Measurements from ENCODE around the gene NUDCD2.
A peak's percentile ranks its signal among the peaks of the same experiment; 100 is the strongest.

Gene NUDCD2

DNA sequence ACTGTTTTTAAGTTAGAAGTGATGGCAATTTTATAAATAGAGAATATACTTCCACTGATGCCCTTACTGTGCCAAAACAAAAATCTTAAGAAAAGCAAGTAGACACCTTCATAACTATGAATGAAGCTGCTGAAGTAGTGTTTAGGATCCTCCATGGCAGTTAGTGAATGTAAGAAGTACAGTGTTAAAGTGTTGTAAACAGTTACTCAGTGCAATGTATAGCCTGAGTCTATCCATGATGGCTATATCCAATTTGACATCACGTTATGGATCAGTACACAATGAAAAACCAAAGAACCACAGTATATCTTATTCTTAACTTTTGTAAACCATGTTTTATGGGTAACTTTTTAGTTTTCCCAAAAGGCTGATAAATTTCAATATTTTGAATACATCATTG, 15.4 kb downstream of the NUDCD2 start:
- no peak for DNase-seq (ENCODE audit: low read depth)
- TF ChIP-seq, protein P1, sequence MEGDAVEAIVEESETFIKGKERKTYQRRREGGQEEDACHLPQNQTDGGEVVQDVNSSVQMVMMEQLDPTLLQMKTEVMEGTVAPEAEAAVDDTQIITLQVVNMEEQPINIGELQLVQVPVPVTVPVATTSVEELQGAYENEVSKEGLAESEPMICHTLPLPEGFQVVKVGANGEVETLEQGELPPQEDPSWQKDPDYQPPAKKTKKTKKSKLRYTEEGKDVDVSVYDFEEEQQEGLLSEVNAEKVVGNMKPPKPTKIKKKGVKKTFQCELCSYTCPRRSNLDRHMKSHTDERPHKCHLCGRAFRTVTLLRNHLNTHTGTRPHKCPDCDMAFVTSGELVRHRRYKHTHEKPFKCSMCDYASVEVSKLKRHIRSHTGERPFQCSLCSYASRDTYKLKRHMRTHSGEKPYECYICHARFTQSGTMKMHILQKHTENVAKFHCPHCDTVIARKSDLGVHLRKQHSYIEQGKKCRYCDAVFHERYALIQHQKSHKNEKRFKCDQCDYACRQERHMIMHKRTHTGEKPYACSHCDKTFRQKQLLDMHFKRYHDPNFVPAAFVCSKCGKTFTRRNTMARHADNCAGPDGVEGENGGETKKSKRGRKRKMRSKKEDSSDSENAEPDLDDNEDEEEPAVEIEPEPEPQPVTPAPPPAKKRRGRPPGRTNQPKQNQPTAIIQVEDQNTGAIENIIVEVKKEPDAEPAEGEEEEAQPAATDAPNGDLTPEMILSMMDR (conservative IDR thresholded peaks at IDR 0.05; ENCODE audit: low read depth, low read length), result no peak
- no peak overlapping the region for H3K4me3 ChIP-seq (ENCODE audit: low read length)

DNA sequence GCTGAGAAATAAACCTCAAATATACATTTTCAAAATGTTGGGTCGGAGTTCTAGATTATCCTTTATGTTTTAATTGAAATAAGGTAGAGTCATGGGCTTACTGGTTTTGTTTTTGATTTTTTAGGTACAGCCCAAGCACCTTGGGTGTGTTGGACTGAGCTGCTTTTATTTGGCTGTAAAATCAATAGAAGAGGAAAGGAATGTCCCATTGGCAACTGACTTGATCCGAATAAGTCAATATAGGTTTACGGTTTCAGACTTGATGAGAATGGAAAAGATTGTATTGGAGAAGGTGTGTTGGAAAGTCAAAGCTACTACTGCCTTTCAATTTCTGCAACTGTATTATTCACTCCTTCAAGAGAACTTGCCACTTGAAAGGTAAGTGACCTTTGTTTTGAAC, 18.9 kb downstream of the NUDCD2 start:
- no peak for DNase-seq (ENCODE audit: low read depth)
- TF ChIP-seq, protein P1 (conservative IDR thresholded peaks at IDR 0.05; ENCODE audit: low read depth, low read length), result no peak
- no peak overlapping the region for H3K4me3 ChIP-seq (ENCODE audit: low read length)

DNA sequence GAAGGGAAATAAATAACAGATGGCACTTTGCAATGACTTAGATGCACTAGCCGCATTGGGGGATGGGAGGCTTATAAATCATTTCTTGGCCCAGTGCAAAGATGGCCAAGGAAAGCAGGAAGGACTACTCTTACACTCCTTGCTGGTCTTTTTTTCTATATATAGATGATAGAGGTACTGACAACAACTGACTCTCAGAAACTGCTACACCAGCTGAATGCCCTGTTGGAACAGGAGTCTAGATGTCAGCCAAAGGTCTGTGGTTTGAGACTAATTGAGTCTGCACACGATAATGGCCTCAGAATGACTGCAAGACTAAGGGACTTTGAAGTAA, 20.8 kb downstream of the NUDCD2 start:
- H3K4me3 ChIP-seq (ENCODE audit: low read length), result peak overlapping the region; percentile 94
- DNase-seq (ENCODE audit: low read depth), result no peak
- TF ChIP-seq, protein P1 (conservative IDR thresholded peaks at IDR 0.05; ENCODE audit: low read depth, low read length), result no peak

DNA sequence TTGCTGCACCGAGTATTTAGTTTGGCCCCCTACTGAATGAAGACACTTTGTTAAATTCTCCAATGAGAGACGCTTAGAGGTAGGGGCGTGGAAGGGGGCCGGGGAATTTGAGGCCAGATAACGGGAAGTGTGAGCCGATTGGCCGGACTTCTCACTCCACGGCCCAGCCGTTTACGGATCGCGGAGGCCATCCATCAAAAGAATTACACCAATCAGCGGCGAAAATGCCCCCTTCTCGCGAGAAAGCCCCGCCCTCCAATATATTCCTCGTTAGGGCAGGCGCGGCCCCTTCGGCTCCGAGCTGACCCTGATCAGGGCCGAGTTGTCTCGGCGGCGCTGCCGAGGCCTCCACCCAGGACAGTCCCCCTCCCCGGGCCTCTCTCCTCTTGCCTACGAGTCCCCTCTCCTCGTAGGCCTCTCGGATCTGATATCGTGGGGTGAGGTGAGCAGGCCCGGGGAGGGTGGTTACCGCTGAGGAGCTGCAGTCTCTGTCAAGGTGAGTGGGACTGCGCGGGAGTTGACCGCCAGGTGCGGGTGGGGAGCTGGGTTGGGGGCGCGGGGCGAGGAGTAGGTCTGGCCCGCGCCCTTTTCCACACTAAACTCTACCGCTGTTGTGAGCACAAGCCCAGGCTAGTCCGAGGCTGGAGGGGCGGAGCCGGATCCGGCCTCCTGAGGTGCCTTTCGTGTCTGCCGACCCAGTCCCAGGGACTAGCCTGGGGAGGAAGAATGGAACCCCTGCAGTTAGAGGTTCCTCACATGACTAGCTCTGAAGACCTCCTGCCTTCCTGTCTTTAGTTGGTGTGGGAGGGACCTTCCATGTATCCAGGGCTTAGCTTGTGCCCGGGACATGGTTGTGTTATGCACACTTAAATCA, 22.4 kb downstream of the NUDCD2 start, which contains the start of gene CCNG1:
CCNG1 (plus strand) TSS at position 287 of the 874 bp plus-strand sequence. CDS start 1,662 bp downstream, outside the sequence.
- H3K4me3 ChIP-seq (ENCODE audit: low read length), result peak within 1 kb of the TSS; percentile 94
- TF ChIP-seq, protein P1 (conservative IDR thresholded peaks at IDR 0.05; ENCODE audit: low read depth, low read length), result no peak
- DNase-seq (ENCODE audit: low read depth), result peak; percentile 86

DNA sequence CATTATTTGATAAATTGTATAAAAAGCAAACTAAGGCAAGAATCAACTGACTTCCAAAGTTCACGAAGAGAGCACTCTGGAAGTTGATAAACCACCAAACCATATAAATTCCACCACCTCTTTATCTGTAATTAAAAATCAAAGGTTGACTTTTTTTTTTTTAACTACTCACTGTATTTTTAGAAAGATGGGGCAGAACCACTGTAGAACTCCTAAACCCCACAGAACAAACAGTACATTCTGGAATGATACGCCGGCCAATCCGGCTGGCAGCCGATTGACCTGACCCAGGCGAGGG, 22.9 kb downstream of the NUDCD2 start:
- no peak for DNase-seq (ENCODE audit: low read depth)
- peak overlapping the region; percentile 94 for H3K4me3 ChIP-seq (ENCODE audit: low read length)
- TF ChIP-seq, protein P1 (conservative IDR thresholded peaks at IDR 0.05; ENCODE audit: low read depth, low read length), result no peak

DNA sequence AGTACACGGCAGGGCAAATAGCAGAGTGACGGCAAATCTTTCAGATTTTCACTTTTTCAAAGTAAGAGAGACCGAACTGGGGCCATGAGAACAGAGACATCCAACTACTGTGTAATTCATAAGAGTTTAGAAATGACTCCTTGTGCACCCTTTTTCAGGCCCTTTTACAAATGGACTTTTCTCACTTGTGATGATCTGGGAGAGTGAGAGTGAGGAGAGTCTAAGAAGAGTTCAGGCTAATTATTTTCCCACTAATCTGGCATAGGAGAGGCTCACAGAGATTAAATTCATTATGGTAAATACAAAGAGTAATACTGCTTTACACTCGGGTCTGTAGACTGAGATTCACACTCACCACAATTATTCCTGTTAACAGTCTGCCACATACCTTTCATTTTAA, 23.4 kb downstream of the NUDCD2 start:
- TF ChIP-seq, protein P1 (conservative IDR thresholded peaks at IDR 0.05; ENCODE audit: low read depth, low read length), result no peak
- no peak for DNase-seq (ENCODE audit: low read depth)
- H3K4me3 ChIP-seq (ENCODE audit: low read length), result peak overlapping the region; percentile 94

DNA sequence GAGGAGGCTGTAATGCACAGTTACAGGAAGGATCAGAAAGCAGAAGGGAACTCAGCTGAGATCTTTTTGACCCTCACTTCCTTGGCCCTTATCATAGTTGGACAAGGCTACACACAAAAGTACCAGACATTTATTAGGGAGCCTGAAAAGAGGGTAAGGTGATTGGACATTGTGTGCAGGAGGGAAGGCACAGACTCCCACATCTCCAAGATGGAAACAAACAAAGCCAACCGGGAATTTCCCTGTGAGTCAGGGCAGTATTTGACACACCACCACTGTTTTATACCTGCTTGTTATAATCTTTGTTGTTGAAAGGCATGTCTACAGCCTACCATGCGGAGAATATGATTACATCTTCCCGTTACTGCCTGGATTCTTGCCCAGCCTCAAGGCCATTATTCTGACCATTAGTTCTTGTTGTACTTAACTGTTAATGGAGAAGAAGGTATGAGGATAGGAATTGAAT, 25.5 kb downstream of the NUDCD2 start:
- TF ChIP-seq, protein P1 (conservative IDR thresholded peaks at IDR 0.05; ENCODE audit: low read depth, low read length), result no peak
- no peak for DNase-seq (ENCODE audit: low read depth)
- H3K4me3 ChIP-seq (ENCODE audit: low read length), result no peak overlapping the region
